ENCODE data around the gene TMEM212. TPM values are rescaled to one million over a fixed set of nuclear protein-coding genes. Genes with fewer than 3 reads are reported as not detected.

The TMEM212 gene
- not detected in 2 replicates for total RNA-seq
- long read RNA-seq, result 0 reads

DNA sequence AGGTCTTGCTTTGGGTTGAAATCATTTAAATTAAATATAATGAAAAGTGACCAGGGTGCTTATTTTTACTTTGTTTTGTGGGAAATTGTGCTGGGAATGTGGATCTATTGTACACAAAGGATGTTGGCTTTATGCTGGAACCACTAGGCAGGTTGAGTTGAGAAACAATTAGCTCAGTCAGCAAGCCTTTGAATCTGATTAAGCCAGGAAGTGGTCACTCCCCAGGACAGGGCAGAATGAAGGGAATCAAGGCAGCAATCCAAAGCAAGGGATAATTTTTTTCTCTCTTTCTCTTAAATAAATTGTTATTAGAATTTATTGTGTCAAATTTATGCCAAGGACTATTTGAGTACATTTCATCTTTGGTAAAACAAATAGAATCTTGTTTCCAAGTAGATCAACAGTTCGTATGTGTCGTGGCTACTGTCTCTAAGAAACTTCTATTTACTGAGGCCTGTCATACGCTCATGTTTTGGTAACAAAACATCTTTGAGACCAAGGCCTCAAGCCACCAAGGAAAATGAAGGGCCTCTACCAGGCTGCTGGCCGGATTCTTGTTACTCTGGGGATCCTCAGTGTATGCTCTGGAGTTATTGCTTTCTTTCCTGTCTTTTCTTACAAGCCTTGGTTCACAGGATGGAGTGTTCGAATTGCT is at the start of gene TMEM212:
TMEM212 (plus strand) TSS at position 486 of the 655 bp plus-strand sequence; CDS start at position 521, 35 bp downstream.
- TF ChIP-seq, protein P1, sequence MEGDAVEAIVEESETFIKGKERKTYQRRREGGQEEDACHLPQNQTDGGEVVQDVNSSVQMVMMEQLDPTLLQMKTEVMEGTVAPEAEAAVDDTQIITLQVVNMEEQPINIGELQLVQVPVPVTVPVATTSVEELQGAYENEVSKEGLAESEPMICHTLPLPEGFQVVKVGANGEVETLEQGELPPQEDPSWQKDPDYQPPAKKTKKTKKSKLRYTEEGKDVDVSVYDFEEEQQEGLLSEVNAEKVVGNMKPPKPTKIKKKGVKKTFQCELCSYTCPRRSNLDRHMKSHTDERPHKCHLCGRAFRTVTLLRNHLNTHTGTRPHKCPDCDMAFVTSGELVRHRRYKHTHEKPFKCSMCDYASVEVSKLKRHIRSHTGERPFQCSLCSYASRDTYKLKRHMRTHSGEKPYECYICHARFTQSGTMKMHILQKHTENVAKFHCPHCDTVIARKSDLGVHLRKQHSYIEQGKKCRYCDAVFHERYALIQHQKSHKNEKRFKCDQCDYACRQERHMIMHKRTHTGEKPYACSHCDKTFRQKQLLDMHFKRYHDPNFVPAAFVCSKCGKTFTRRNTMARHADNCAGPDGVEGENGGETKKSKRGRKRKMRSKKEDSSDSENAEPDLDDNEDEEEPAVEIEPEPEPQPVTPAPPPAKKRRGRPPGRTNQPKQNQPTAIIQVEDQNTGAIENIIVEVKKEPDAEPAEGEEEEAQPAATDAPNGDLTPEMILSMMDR (IDR thresholded peaks at IDR 0.05), result no peak
- DNase-seq (ENCODE audit: extremely low spot score, unreplicated experiment), result no peak
- Mint-ChIP-seq H3K27ac (ENCODE audit: unreplicated experiment) (peak within 1 kb of the TSS; percentile 67), H3K9me3 (ENCODE audit: unreplicated experiment) (peaks cover 4% of the 10 kb centered on the region), H3K36me3 (ENCODE audit: unreplicated experiment) (peaks cover 1% of the 10 kb centered on the region), H3K4me1 (ENCODE audit: unreplicated experiment) (peaks cover 73% of the 10 kb centered on the region), H3K27me3 (ENCODE audit: unreplicated experiment) (no peaks in the 10 kb centered on the region), H3K4me3 (ENCODE audit: unreplicated experiment) (no peak within 1 kb of the TSS)

GRCh38 chr3:171796625-171797264 is 46.4 kb upstream of the TMEM212 start:
- DNase-seq (ENCODE audit: extremely low spot score, unreplicated experiment), result no peak
- TF ChIP-seq, protein P1 (IDR thresholded peaks at IDR 0.05), result no peak
- Mint-ChIP-seq H3K9me3 (ENCODE audit: unreplicated experiment) (no peaks in the 10 kb centered on the region), H3K27me3 (ENCODE audit: unreplicated experiment) (no peaks in the 10 kb centered on the region), H3K4me3 (ENCODE audit: unreplicated experiment) (no peak overlapping the region), H3K4me1 (ENCODE audit: unreplicated experiment) (peaks cover 22% of the 10 kb centered on the region), H3K36me3 (ENCODE audit: unreplicated experiment) (no peaks in the 10 kb centered on the region), H3K27ac (ENCODE audit: unreplicated experiment) (no peak overlapping the region)

- H3K27me3 Mint-ChIP-seq (ENCODE audit: unreplicated experiment), result no peaks in the 10 kb centered on the region
- TF ChIP-seq, protein P1 (IDR thresholded peaks at IDR 0.05), result no peak
- H3K4me3 Mint-ChIP-seq (ENCODE audit: unreplicated experiment), result no peak overlapping the region
- peaks cover 22% of the 10 kb centered on the region for H3K4me1 Mint-ChIP-seq (ENCODE audit: unreplicated experiment)
- no peaks in the 10 kb centered on the region for H3K9me3 Mint-ChIP-seq (ENCODE audit: unreplicated experiment)
- no peak overlapping the region for H3K27ac Mint-ChIP-seq (ENCODE audit: unreplicated experiment)
- DNase-seq (ENCODE audit: extremely low spot score, unreplicated experiment), result no peak
- H3K36me3 Mint-ChIP-seq (ENCODE audit: unreplicated experiment), result no peaks in the 10 kb centered on the region
Measured at GRCh38 chr3:171797265-171797679, 45.9 kb upstream of the TMEM212 start.

DNA sequence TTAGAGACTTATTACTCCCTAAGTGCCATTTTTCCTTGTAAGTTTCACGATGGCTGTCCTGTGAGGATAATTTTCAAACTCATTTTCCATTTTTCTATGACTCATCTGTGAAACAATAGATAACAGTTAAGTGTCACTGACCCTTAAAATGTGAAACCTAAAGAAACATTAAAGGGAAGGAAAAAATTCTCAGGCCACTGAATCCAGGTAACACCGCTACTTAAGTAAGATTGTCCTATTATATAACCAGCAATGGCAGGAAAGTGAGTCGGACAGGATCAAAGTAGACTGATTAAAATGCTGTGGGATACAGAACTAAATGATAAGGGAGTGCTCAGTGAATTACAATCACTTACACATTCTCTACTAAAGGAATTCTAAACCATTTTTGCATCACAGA is 45.3 kb upstream of the TMEM212 start:
- TF ChIP-seq, protein P1 (IDR thresholded peaks at IDR 0.05), result no peak
- Mint-ChIP-seq H3K9me3 (ENCODE audit: unreplicated experiment) (no peaks in the 10 kb centered on the region), H3K27ac (ENCODE audit: unreplicated experiment) (peak overlapping the region; percentile 39), H3K27me3 (ENCODE audit: unreplicated experiment) (no peaks in the 10 kb centered on the region), H3K36me3 (ENCODE audit: unreplicated experiment) (peaks cover under 1% of the 10 kb centered on the region), H3K4me3 (ENCODE audit: unreplicated experiment) (no peak overlapping the region), H3K4me1 (ENCODE audit: unreplicated experiment) (peaks cover 22% of the 10 kb centered on the region)
- no peak for DNase-seq (ENCODE audit: extremely low spot score, unreplicated experiment)

DNA sequence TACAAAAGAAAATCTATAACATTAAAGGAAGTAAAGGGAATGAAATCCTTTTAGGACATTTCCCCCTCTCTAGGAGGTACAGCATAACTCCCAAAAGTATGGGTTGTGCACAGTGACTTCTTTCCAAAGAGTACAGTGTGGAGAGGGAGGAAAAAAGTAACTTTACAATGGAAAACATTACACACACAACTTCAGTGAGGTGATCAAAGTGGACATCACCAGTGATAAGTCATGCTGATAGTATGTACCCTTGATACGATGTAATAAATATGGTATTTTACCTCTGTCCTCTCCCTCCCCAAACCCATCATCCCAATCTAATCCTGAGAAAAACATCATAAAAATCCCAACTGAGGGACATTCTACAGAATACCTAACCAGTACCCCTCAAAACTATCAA is 43.6 kb upstream of the TMEM212 start:
- Mint-ChIP-seq H3K9me3 (ENCODE audit: unreplicated experiment) (no peaks in the 10 kb centered on the region), H3K27me3 (ENCODE audit: unreplicated experiment) (no peaks in the 10 kb centered on the region), H3K4me3 (ENCODE audit: unreplicated experiment) (no peak overlapping the region)

More for the DNA sequence above, 43.6 kb upstream of the TMEM212 start:
- DNase-seq (ENCODE audit: extremely low spot score, unreplicated experiment), result no peak
- peaks cover 29% of the 10 kb centered on the region for H3K4me1 Mint-ChIP-seq (ENCODE audit: unreplicated experiment)
- no peak overlapping the region for H3K27ac Mint-ChIP-seq (ENCODE audit: unreplicated experiment)
- H3K36me3 Mint-ChIP-seq (ENCODE audit: unreplicated experiment), result peaks cover 5% of the 10 kb centered on the region
- TF ChIP-seq, protein P1 (IDR thresholded peaks at IDR 0.05), result no peak
